ENCODE results near the gene MPRIP. TPM values are rescaled to one million over a fixed set of nuclear protein-coding genes. Genes with fewer than 3 reads are reported as not detected.

MPRIP gene
- total RNA-seq, 1 donor from 2014 or later = 392 TPM

GRCh38 chr17:17076066-17076465 is 33.8 kb downstream of the MPRIP start:
- Mint-ChIP-seq H3K27ac (ENCODE audit: unreplicated experiment) (peak overlapping the region; percentile 11), H3K4me1 (ENCODE audit: unreplicated experiment) (peaks cover 42% of the 10 kb centered on the region), H3K4me3 (ENCODE audit: unreplicated experiment) (no peak overlapping the region), H3K27me3 (ENCODE audit: unreplicated experiment) (peaks cover 7% of the 10 kb centered on the region), H3K36me3 (ENCODE audit: low read depth, unreplicated experiment) (peaks cover 28% of the 10 kb centered on the region), H3K9me3 (ENCODE audit: unreplicated experiment) (no peaks in the 10 kb centered on the region)
- TF ChIP-seq CTCF (IDR thresholded peaks at IDR 0.05; ENCODE audit: unreplicated experiment) = no peak
- DNase-seq (ENCODE audit: low spot score) = no peak

DNA sequence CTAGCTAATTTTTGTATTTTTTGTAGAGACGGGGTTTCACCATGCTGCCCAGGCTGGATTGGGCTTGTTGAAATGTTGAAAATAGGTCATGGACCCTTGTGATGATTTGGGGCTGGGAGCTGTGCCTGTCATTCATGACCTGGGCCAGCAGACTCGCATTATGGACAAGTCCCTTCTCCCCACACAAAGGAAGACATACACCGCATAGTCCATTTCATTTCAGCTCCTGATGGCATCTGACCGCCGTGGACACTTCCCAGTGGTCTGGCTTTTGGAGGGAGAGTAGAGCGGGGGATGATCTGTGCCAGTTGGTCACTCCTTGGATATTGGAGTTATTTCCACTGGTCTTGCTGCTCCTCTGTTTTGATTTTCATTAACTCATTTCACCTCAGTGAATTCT is 34.8 kb downstream of the MPRIP start:
- Mint-ChIP-seq H3K27ac (ENCODE audit: unreplicated experiment) (no peak overlapping the region), H3K4me1 (ENCODE audit: unreplicated experiment) (peaks cover 34% of the 10 kb centered on the region), H3K36me3 (ENCODE audit: low read depth, unreplicated experiment) (peaks cover 27% of the 10 kb centered on the region), H3K27me3 (ENCODE audit: unreplicated experiment) (peaks cover 7% of the 10 kb centered on the region), H3K4me3 (ENCODE audit: unreplicated experiment) (no peak overlapping the region), H3K9me3 (ENCODE audit: unreplicated experiment) (no peaks in the 10 kb centered on the region)
- no peak for DNase-seq (ENCODE audit: low spot score)
- no peak for TF ChIP-seq CTCF (IDR thresholded peaks at IDR 0.05; ENCODE audit: unreplicated experiment)

- H3K4me1 Mint-ChIP-seq (ENCODE audit: unreplicated experiment) = peaks cover 30% of the 10 kb centered on the region
- H3K27me3 Mint-ChIP-seq (ENCODE audit: unreplicated experiment) = peaks cover 3% of the 10 kb centered on the region
- no peak for DNase-seq (ENCODE audit: low spot score)
- H3K9me3 Mint-ChIP-seq (ENCODE audit: unreplicated experiment) = no peaks in the 10 kb centered on the region
- TF ChIP-seq CTCF (IDR thresholded peaks at IDR 0.05; ENCODE audit: unreplicated experiment) = no peak
- no peak overlapping the region for H3K27ac Mint-ChIP-seq (ENCODE audit: unreplicated experiment)
- no peak overlapping the region for H3K4me3 Mint-ChIP-seq (ENCODE audit: unreplicated experiment)
- peaks cover 30% of the 10 kb centered on the region for H3K36me3 Mint-ChIP-seq (ENCODE audit: low read depth, unreplicated experiment)
Measured at GRCh38 chr17:17077861-17078732, 35.8 kb downstream of the MPRIP start.

GRCh38 chr17:17078832-17079231 is 36.6 kb downstream of the MPRIP start:
- peaks cover 30% of the 10 kb centered on the region for H3K4me1 Mint-ChIP-seq (ENCODE audit: unreplicated experiment)
- no peaks in the 10 kb centered on the region for H3K9me3 Mint-ChIP-seq (ENCODE audit: unreplicated experiment)
- H3K27me3 Mint-ChIP-seq (ENCODE audit: unreplicated experiment) = peaks cover 3% of the 10 kb centered on the region
- peak overlapping the region; percentile 48 for H3K4me3 Mint-ChIP-seq (ENCODE audit: unreplicated experiment)
- no peak for TF ChIP-seq CTCF (IDR thresholded peaks at IDR 0.05; ENCODE audit: unreplicated experiment)
- H3K36me3 Mint-ChIP-seq (ENCODE audit: low read depth, unreplicated experiment) = peaks cover 34% of the 10 kb centered on the region
- H3K27ac Mint-ChIP-seq (ENCODE audit: unreplicated experiment) = peak overlapping the region; percentile 20
- DNase-seq (ENCODE audit: low spot score) = no peak

DNA sequence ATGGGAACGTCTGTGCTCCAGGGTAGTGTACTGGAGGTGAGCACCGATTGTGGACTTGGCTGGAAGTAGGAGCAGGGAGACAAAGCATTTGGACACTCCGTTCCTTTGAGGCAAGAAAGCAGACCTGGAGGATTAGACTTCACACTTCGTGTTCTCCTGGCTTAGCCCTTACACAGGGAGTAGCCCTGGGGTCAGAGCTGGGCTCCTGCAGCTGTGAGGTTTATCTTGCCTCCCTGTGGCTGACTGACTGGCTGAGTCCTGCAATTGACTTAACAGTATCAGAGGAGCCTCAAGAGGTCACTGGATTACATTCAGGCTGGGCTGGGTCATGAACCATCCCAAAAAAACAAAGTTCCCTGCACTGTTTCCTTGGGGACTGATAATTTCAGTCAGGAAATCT is 37.1 kb downstream of the MPRIP start:
- peak overlapping the region; percentile 20 for H3K27ac Mint-ChIP-seq (ENCODE audit: unreplicated experiment)

More for the DNA sequence above, 37.1 kb downstream of the MPRIP start:
- Mint-ChIP-seq H3K36me3 (ENCODE audit: low read depth, unreplicated experiment) (peaks cover 38% of the 10 kb centered on the region), H3K9me3 (ENCODE audit: unreplicated experiment) (no peaks in the 10 kb centered on the region), H3K27me3 (ENCODE audit: unreplicated experiment) (peaks cover 3% of the 10 kb centered on the region), H3K4me1 (ENCODE audit: unreplicated experiment) (peaks cover 32% of the 10 kb centered on the region), H3K4me3 (ENCODE audit: unreplicated experiment) (peak overlapping the region; percentile 48)
- no peak for TF ChIP-seq CTCF (IDR thresholded peaks at IDR 0.05; ENCODE audit: unreplicated experiment)
- DNase-seq (ENCODE audit: low spot score) = no peak
